Measurements from ENCODE around the gene CISH. TPM values are rescaled to one million over a fixed set of nuclear protein-coding genes. Genes with fewer than 3 reads are reported as not detected.
A peak's percentile ranks its signal among the peaks of the same experiment; 100 is the strongest.

Gene CISH
- total RNA-seq, 1 donor from 2014 or later, result 0.32 TPM

DNA sequence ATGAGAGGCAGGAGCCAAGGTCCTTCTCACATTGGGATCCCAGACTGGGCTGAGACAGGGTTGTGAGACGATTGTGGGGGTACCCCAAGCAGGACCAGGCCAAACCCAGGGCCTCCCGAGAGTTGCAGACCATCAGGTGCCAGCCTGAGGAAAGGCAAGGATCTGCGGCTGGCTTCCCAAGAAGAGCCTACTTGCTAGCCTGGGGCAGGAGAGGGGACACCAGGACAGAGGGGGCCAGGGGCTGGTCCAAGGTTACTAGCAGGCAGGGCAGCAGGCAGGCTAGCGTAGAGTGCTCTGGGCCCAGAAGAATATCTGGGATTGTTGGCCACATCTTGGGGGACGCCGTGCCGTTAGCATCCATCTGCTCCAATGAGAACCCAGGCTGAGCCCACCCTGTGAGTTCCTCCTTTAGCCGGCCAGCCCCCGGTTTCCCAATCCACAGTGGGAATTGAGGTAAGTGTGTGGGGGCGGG lies 546 bp downstream of the CISH start:
- Histone ChIP-seq H4K20me1 (ENCODE audit: low read depth) (no peaks in the 10 kb centered on the region), H3K79me2 (ENCODE audit: low read depth) (no peaks in the 10 kb centered on the region), H3F3A (ENCODE audit: low read depth) (peaks cover 20% of the 10 kb centered on the region), H3K4me2 (peak overlapping the region; percentile 80), H3K36me3 (no peaks in the 10 kb centered on the region), H3K27me3 (peaks cover 51% of the 10 kb centered on the region), H3K4me1 (peaks cover 14% of the 10 kb centered on the region), H3K9me3 (ENCODE audit: low read depth) (no peaks in the 10 kb centered on the region), H3K9ac (no peak overlapping the region), H3K27ac (no peak overlapping the region), H3K4me3 (peak overlapping the region; percentile 63), H2AFZ (replicated peaks) (peak overlapping the region; percentile 79)
- Mint-ChIP-seq H3K9me3 (no peaks in the 10 kb centered on the region), H3K4me1 (peaks cover 33% of the 10 kb centered on the region), H3K4me3 (peak overlapping the region; percentile 86), H3K27ac (no peak overlapping the region), H3K36me3 (no peaks in the 10 kb centered on the region), H3K27me3 (ENCODE audit: insufficient read depth, low read depth) (peaks cover 21% of the 10 kb centered on the region)
- no peak for DNase-seq (ENCODE audit: low spot score)
- TF ChIP-seq EZH2 (IDR thresholded peaks at IDR 0.05) (no peak), EZH2phosphoT487 (IDR thresholded peaks at IDR 0.05) (no peak), CTCF (IDR thresholded peaks at IDR 0.05) (no peak)

GRCh38 chr3:50610181-50610971 lies 1.2 kb downstream of the CISH start:
- H3K36me3 Mint-ChIP-seq, result no peaks in the 10 kb centered on the region
- Histone ChIP-seq H3K4me3 (peak overlapping the region; percentile 63), H3K4me2 (peak overlapping the region; percentile 80), H3K4me1 (peaks cover 14% of the 10 kb centered on the region), H3K9ac (no peak overlapping the region), H3K9me3 (ENCODE audit: low read depth) (no peaks in the 10 kb centered on the region), H2AFZ (replicated peaks) (no peak overlapping the region), H3K79me2 (ENCODE audit: low read depth) (no peaks in the 10 kb centered on the region), H4K20me1 (ENCODE audit: low read depth) (no peaks in the 10 kb centered on the region), H3K27ac (no peak overlapping the region), H3F3A (ENCODE audit: low read depth) (peaks cover 19% of the 10 kb centered on the region), H3K36me3 (no peaks in the 10 kb centered on the region), H3K27me3 (peaks cover 48% of the 10 kb centered on the region)
- H3K9me3 Mint-ChIP-seq, result no peaks in the 10 kb centered on the region
- peaks cover 19% of the 10 kb centered on the region for H3K27me3 Mint-ChIP-seq (ENCODE audit: insufficient read depth, low read depth)
- H3K4me3 Mint-ChIP-seq, result peak overlapping the region; percentile 86
- peaks cover 33% of the 10 kb centered on the region for H3K4me1 Mint-ChIP-seq
- TF ChIP-seq EZH2 (IDR thresholded peaks at IDR 0.05) (no peak), CTCF (IDR thresholded peaks at IDR 0.05) (no peak), EZH2phosphoT487 (IDR thresholded peaks at IDR 0.05) (no peak)
- DNase-seq (ENCODE audit: low spot score), result no peak
- H3K27ac Mint-ChIP-seq, result no peak overlapping the region

DNA sequence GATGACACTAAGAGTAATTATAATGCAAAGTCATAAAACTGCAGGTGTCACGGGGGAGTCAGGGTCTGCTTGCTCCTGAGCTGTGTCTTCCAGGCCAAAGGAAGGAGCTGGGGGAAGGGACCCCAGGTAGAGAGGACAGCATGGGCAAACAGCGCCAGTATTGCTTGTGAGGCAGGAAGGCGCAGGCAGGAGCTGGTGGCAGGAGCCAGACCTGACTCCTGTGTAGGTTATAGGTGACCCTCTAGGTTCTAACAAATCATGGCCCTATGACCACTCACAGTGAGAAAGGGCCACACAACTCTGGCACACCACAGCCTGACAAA lies 1.9 kb downstream of the CISH start:
- Histone ChIP-seq H3K27ac (no peak overlapping the region), H3F3A (ENCODE audit: low read depth) (peaks cover 19% of the 10 kb centered on the region), H3K4me1 (peaks cover 14% of the 10 kb centered on the region), H3K9ac (no peak overlapping the region), H2AFZ (replicated peaks) (no peak overlapping the region), H3K9me3 (ENCODE audit: low read depth) (no peaks in the 10 kb centered on the region), H3K79me2 (ENCODE audit: low read depth) (no peaks in the 10 kb centered on the region), H3K27me3 (peaks cover 42% of the 10 kb centered on the region), H4K20me1 (ENCODE audit: low read depth) (no peaks in the 10 kb centered on the region), H3K4me3 (no peak overlapping the region), H3K36me3 (no peaks in the 10 kb centered on the region), H3K4me2 (no peak overlapping the region)
- H3K4me3 Mint-ChIP-seq, result peak overlapping the region; percentile 33
- H3K9me3 Mint-ChIP-seq, result no peaks in the 10 kb centered on the region
- peaks cover 31% of the 10 kb centered on the region for H3K4me1 Mint-ChIP-seq
- no peak overlapping the region for H3K27ac Mint-ChIP-seq
- no peaks in the 10 kb centered on the region for H3K36me3 Mint-ChIP-seq
- peaks cover 16% of the 10 kb centered on the region for H3K27me3 Mint-ChIP-seq (ENCODE audit: insufficient read depth, low read depth)
- TF ChIP-seq CTCF (IDR thresholded peaks at IDR 0.05), result no peak
- TF ChIP-seq EZH2phosphoT487 (IDR thresholded peaks at IDR 0.05), result no peak
- TF ChIP-seq EZH2 (IDR thresholded peaks at IDR 0.05), result no peak
- DNase-seq (ENCODE audit: low spot score), result no peak
